Measurements from ENCODE around the gene SLC28A2. TPM values are rescaled to one million over a fixed set of nuclear protein-coding genes. Genes with fewer than 3 reads are reported as not detected.
A peak's percentile ranks its signal among the peaks of the same experiment; 100 is the strongest.

SLC28A2 gene
- not detected in 2 replicates for polyA plus RNA-seq
- polyA minus RNA-seq = not detected in 2 replicates

GRCh38 chr15:45251888-45252287 lies at the start of gene SLC28A2:
TSS of gene SLC28A2 (plus strand) at chr15:45252234. CDS start at chr15:45253216, 982 bp downstream.
- H3K9me3 ChIP-seq (ENCODE audit: low read length) = no peaks in the 10 kb centered on the region
- no peaks in the 10 kb centered on the region for H3K36me3 ChIP-seq (ENCODE audit: insufficient read depth, low read length)
- no peaks in the 10 kb centered on the region for H3K79me2 ChIP-seq (replicated peaks; ENCODE audit: insufficient read depth, low read length)
- no peak within 1 kb of the TSS for H3K27ac ChIP-seq (ENCODE audit: low read length)
- H3K9me2 ChIP-seq (ENCODE audit: insufficient read depth, low read length) = no peaks in the 10 kb centered on the region
- no peaks in the 10 kb centered on the region for H3K27me3 ChIP-seq (ENCODE audit: insufficient read depth, low read depth, low read length)
- no peak for TF ChIP-seq TAF1 (IDR thresholded peaks at IDR 0.05; ENCODE audit: low read depth)
- no peak for TF ChIP-seq EP300 (conservative IDR thresholded peaks at IDR 0.05; ENCODE audit: poor library complexity, severe bottlenecking)
- H3K4me2 ChIP-seq (ENCODE audit: low read length) = no peak within 1 kb of the TSS
- no peaks in the 10 kb centered on the region for H3F3A ChIP-seq (ENCODE audit: insufficient read depth, low read length, poor library complexity, severe bottlenecking)
- H3K4me3 ChIP-seq (ENCODE audit: low read length) = no peak within 1 kb of the TSS
- H2AFZ ChIP-seq (ENCODE audit: low read depth, low read length) = no peak within 1 kb of the TSS
- no peak within 1 kb of the TSS for H3K9ac ChIP-seq (ENCODE audit: low read length)
- H4K20me1 ChIP-seq (ENCODE audit: insufficient read depth) = no peaks in the 10 kb centered on the region

DNA sequence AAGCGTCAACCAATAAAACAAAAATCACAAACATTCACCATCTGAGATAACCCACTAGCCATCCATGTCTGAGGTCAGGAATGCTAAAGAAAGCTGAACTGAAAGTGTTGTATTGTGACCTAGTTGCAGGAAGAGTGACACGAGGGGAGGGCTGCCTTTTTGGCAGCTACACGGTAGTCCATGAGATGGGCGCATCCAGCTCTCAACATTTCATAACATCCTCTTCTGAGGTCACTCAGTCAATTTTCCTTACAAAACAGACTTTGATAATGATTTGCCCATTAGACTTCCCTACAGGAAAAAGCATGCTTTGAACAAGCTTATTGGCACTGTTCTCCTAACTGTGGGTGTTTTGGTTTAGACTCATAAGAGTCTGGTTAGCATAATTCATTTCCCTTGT lies 48.9 kb upstream of the SLC28A2 start:
- no peaks in the 10 kb centered on the region for H3K27me3 ChIP-seq (ENCODE audit: insufficient read depth, low read depth, low read length)
- no peaks in the 10 kb centered on the region for H3K79me2 ChIP-seq (replicated peaks; ENCODE audit: insufficient read depth, low read length)
- no peak overlapping the region for H3K4me2 ChIP-seq (ENCODE audit: low read length)
- H3K4me3 ChIP-seq (ENCODE audit: low read length) = no peak overlapping the region
- no peaks in the 10 kb centered on the region for H3K9me2 ChIP-seq (ENCODE audit: insufficient read depth, low read length)
- no peak overlapping the region for H2AFZ ChIP-seq (ENCODE audit: low read depth, low read length)
- TF ChIP-seq, protein P1, sequence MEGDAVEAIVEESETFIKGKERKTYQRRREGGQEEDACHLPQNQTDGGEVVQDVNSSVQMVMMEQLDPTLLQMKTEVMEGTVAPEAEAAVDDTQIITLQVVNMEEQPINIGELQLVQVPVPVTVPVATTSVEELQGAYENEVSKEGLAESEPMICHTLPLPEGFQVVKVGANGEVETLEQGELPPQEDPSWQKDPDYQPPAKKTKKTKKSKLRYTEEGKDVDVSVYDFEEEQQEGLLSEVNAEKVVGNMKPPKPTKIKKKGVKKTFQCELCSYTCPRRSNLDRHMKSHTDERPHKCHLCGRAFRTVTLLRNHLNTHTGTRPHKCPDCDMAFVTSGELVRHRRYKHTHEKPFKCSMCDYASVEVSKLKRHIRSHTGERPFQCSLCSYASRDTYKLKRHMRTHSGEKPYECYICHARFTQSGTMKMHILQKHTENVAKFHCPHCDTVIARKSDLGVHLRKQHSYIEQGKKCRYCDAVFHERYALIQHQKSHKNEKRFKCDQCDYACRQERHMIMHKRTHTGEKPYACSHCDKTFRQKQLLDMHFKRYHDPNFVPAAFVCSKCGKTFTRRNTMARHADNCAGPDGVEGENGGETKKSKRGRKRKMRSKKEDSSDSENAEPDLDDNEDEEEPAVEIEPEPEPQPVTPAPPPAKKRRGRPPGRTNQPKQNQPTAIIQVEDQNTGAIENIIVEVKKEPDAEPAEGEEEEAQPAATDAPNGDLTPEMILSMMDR (IDR thresholded peaks at IDR 0.05; ENCODE audit: poor library complexity, severe bottlenecking) = no peak
- TF ChIP-seq, protein P2, sequence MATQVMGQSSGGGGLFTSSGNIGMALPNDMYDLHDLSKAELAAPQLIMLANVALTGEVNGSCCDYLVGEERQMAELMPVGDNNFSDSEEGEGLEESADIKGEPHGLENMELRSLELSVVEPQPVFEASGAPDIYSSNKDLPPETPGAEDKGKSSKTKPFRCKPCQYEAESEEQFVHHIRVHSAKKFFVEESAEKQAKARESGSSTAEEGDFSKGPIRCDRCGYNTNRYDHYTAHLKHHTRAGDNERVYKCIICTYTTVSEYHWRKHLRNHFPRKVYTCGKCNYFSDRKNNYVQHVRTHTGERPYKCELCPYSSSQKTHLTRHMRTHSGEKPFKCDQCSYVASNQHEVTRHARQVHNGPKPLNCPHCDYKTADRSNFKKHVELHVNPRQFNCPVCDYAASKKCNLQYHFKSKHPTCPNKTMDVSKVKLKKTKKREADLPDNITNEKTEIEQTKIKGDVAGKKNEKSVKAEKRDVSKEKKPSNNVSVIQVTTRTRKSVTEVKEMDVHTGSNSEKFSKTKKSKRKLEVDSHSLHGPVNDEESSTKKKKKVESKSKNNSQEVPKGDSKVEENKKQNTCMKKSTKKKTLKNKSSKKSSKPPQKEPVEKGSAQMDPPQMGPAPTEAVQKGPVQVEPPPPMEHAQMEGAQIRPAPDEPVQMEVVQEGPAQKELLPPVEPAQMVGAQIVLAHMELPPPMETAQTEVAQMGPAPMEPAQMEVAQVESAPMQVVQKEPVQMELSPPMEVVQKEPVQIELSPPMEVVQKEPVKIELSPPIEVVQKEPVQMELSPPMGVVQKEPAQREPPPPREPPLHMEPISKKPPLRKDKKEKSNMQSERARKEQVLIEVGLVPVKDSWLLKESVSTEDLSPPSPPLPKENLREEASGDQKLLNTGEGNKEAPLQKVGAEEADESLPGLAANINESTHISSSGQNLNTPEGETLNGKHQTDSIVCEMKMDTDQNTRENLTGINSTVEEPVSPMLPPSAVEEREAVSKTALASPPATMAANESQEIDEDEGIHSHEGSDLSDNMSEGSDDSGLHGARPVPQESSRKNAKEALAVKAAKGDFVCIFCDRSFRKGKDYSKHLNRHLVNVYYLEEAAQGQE (IDR thresholded peaks at IDR 0.05; ENCODE audit: borderline replicate concordance) = no peak
- no peaks in the 10 kb centered on the region for H3K9me3 ChIP-seq (ENCODE audit: low read length)
- H4K20me1 ChIP-seq (ENCODE audit: insufficient read depth) = no peaks in the 10 kb centered on the region
- H3K9ac ChIP-seq (ENCODE audit: low read length) = no peak overlapping the region
- H3K27ac ChIP-seq (ENCODE audit: low read length) = no peak overlapping the region
- no peaks in the 10 kb centered on the region for H3K36me3 ChIP-seq (ENCODE audit: insufficient read depth, low read length)
- H3F3A ChIP-seq (ENCODE audit: insufficient read depth, low read length, poor library complexity, severe bottlenecking) = peaks cover 8% of the 10 kb centered on the region

GRCh38 chr15:45205192-45205591 lies 46.8 kb upstream of the SLC28A2 start:
- H3F3A ChIP-seq (ENCODE audit: insufficient read depth, low read length, poor library complexity, severe bottlenecking) = no peaks in the 10 kb centered on the region
- H3K9me2 ChIP-seq (ENCODE audit: insufficient read depth, low read length) = no peaks in the 10 kb centered on the region
- no peaks in the 10 kb centered on the region for H3K36me3 ChIP-seq (ENCODE audit: insufficient read depth, low read length)
- no peaks in the 10 kb centered on the region for H3K79me2 ChIP-seq (replicated peaks; ENCODE audit: insufficient read depth, low read length)
- no peaks in the 10 kb centered on the region for H3K27me3 ChIP-seq (ENCODE audit: insufficient read depth, low read depth, low read length)
- H3K4me2 ChIP-seq (ENCODE audit: low read length) = no peak overlapping the region
- no peak overlapping the region for H2AFZ ChIP-seq (ENCODE audit: low read depth, low read length)
- TF ChIP-seq, protein P2 (IDR thresholded peaks at IDR 0.05; ENCODE audit: borderline replicate concordance) = no peak
- TF ChIP-seq TAF1 (IDR thresholded peaks at IDR 0.05; ENCODE audit: low read depth) (no peak), RAD21 (conservative IDR thresholded peaks at IDR 0.05) (peak; percentile 67), SMC3 (conservative IDR thresholded peaks at IDR 0.05; ENCODE audit: poor library complexity) (peak; percentile 62)
- TF ChIP-seq, protein P1 (IDR thresholded peaks at IDR 0.05; ENCODE audit: poor library complexity, severe bottlenecking) = peak; percentile 67
- no peak overlapping the region for H3K9ac ChIP-seq (ENCODE audit: low read length)
- H3K9me3 ChIP-seq (ENCODE audit: low read length) = no peaks in the 10 kb centered on the region
- no peaks in the 10 kb centered on the region for H4K20me1 ChIP-seq (ENCODE audit: insufficient read depth)
- H3K4me3 ChIP-seq (ENCODE audit: low read length) = no peak overlapping the region
- no peak overlapping the region for H3K27ac ChIP-seq (ENCODE audit: low read length)

Measured in neural cell (in vitro differentiated cells).